Esophagus muscularis mucosa (tissue), 3 donors: ENCODE results near the gene ADAMTS14.

ENCODE experiments used
- POLR2A ChIP-seq: fragments of 450-650 bp; IDR thresholded peaks from one replicate; pipeline ENCODE4 v1.6.1; 2017; ENCODE audit warnings: antibody characterized with exemption, moderate library complexity, mild to moderate bottlenecking, low read depth
- TF ChIP-seq, protein P1 (sequence below), 3 experiments: fragments of 200-600 bp in 2 of 3; fragments of 450-650 bp in 1 of 3; sonication (generic) in 2 of 3; IDR thresholded peaks; one replicate each; pipeline ENCODE4 v1.5.1; 2017 to 2019; ENCODE audit warnings: antibody characterized with exemption in 3 of 3, mild to moderate bottlenecking in 2 of 3, moderate library complexity in 1 of 3

GRCh38 chr10:70647086-70647485 is 25.2 kb upstream of the ADAMTS14 start:
- TF ChIP-seq, protein P1, sequence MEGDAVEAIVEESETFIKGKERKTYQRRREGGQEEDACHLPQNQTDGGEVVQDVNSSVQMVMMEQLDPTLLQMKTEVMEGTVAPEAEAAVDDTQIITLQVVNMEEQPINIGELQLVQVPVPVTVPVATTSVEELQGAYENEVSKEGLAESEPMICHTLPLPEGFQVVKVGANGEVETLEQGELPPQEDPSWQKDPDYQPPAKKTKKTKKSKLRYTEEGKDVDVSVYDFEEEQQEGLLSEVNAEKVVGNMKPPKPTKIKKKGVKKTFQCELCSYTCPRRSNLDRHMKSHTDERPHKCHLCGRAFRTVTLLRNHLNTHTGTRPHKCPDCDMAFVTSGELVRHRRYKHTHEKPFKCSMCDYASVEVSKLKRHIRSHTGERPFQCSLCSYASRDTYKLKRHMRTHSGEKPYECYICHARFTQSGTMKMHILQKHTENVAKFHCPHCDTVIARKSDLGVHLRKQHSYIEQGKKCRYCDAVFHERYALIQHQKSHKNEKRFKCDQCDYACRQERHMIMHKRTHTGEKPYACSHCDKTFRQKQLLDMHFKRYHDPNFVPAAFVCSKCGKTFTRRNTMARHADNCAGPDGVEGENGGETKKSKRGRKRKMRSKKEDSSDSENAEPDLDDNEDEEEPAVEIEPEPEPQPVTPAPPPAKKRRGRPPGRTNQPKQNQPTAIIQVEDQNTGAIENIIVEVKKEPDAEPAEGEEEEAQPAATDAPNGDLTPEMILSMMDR (IDR thresholded peaks at IDR 0.05), result no peak
- no peak for TF ChIP-seq POLR2A
